Measurements from ENCODE around the gene SRGAP1. TPM values are rescaled to one million over a fixed set of nuclear protein-coding genes. Genes with fewer than 3 reads are reported as not detected.

Gene SRGAP1
- total RNA-seq, 1 donor from 2014 or later = 9.7 TPM

DNA sequence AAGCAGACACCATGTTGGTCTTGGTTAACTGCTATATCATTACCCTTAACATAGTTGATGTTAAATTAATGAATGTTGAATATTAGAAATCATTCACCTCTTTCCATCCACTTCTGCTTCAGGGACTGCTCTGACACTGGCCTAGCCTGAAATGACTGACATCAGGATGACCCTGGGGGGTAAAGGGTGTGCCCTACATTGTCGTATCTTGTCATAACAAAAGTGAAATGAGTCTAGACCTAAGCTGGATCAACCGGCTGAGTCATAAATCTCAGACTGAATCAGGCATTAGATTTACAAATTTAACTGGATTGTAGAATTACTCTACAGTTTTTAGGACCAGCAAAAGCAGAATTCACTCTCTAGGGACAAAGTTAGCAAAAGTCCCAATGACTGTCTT, 342.3 kb downstream of the SRGAP1 start:
- no peaks in the 10 kb centered on the region for H3K27me3 Mint-ChIP-seq (ENCODE audit: low read depth)
- no peak overlapping the region for H3K27ac Mint-ChIP-seq

DNA sequence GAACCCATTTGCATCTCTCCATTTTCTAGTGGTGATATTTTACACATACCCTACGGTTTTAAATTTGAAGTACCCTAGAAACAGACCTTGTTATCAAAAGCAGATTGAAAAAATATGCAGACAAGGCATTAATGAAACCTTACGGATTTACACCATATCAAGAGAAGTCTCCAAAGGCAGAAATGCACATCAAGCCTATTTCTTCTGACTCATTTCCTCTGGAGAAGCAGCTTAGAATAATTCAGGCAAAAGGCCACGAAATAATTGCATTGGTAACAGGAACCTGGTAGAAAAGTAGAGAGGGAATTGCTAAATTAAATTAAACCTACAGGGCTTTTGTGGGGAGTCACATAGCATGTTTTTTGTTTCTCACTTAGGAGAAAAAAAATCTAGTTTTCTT, 342.9 kb downstream of the SRGAP1 start:
- TF ChIP-seq, protein P1, sequence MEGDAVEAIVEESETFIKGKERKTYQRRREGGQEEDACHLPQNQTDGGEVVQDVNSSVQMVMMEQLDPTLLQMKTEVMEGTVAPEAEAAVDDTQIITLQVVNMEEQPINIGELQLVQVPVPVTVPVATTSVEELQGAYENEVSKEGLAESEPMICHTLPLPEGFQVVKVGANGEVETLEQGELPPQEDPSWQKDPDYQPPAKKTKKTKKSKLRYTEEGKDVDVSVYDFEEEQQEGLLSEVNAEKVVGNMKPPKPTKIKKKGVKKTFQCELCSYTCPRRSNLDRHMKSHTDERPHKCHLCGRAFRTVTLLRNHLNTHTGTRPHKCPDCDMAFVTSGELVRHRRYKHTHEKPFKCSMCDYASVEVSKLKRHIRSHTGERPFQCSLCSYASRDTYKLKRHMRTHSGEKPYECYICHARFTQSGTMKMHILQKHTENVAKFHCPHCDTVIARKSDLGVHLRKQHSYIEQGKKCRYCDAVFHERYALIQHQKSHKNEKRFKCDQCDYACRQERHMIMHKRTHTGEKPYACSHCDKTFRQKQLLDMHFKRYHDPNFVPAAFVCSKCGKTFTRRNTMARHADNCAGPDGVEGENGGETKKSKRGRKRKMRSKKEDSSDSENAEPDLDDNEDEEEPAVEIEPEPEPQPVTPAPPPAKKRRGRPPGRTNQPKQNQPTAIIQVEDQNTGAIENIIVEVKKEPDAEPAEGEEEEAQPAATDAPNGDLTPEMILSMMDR (IDR thresholded peaks at IDR 0.05; ENCODE audit: unreplicated experiment) = no peak
- no peak overlapping the region for H3K27ac Mint-ChIP-seq
- peaks cover 2% of the 10 kb centered on the region for H3K36me3 Mint-ChIP-seq

More for the DNA sequence above, 342.3 kb downstream of the SRGAP1 start:
- DNase-seq (ENCODE audit: low spot score in 2 of 2, unreplicated experiment in 2 of 2) = no peak
- H3K4me3 Mint-ChIP-seq = no peak overlapping the region
- H3K4me1 Mint-ChIP-seq = no peaks in the 10 kb centered on the region
- no peaks in the 10 kb centered on the region for H3K9me3 Mint-ChIP-seq
- H3K36me3 Mint-ChIP-seq = no peaks in the 10 kb centered on the region
- TF ChIP-seq, protein P1 (IDR thresholded peaks at IDR 0.05; ENCODE audit: unreplicated experiment) = no peak

DNA sequence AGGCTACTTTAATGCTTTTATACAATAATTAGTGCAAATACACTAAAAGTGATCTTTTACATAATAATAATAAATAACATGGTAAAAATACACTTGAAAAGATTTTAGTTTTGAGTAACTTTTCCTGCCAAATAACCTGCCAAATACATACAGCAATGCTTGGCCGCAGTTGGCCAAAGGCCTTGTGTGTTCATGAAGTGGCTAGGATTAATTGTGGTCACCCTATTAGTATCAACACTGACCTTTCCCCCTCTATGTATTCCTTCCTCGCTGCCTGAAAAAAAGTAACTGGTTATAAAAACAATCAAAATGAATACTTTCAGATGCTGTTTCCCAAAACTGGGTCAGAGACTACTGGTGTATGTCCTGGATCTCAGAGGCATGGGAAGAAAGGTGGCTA, 343.3 kb downstream of the SRGAP1 start:
- Mint-ChIP-seq H3K27me3 (ENCODE audit: low read depth) (no peaks in the 10 kb centered on the region), H3K36me3 (peaks cover 4% of the 10 kb centered on the region), H3K27ac (no peak overlapping the region), H3K4me1 (no peaks in the 10 kb centered on the region), H3K4me3 (no peak overlapping the region), H3K9me3 (no peaks in the 10 kb centered on the region)
- TF ChIP-seq, protein P1 (IDR thresholded peaks at IDR 0.05; ENCODE audit: unreplicated experiment) = no peak
- no peak for DNase-seq (ENCODE audit: low spot score in 2 of 2, unreplicated experiment in 2 of 2)

More for the DNA sequence above, 342.9 kb downstream of the SRGAP1 start:
- H3K9me3 Mint-ChIP-seq = no peaks in the 10 kb centered on the region
- H3K4me1 Mint-ChIP-seq = no peaks in the 10 kb centered on the region
- H3K4me3 Mint-ChIP-seq = no peak overlapping the region
- no peak for DNase-seq (ENCODE audit: low spot score in 2 of 2, unreplicated experiment in 2 of 2)
- H3K27me3 Mint-ChIP-seq (ENCODE audit: low read depth) = no peaks in the 10 kb centered on the region

DNA sequence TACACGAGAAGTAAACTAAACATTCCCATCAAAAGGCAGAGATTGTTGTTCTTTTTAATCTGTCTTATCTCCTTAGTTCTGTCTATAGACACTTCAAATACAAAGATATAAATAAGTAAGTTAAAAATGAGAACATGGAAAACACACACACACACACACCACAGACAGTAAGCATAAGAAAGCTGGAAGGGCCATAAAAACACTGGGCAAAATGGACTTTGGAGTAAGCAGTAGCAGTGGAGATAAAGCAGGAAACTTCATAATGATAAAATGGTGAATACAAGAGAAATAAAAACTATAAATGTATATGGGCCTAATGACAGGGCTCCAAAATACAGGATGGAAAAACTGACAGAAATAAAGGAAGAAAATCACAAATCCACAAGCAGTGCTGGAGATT, 345.0 kb downstream of the SRGAP1 start:
- Mint-ChIP-seq H3K36me3 (peaks cover 19% of the 10 kb centered on the region), H3K4me1 (no peaks in the 10 kb centered on the region), H3K27me3 (ENCODE audit: low read depth) (no peaks in the 10 kb centered on the region), H3K4me3 (no peak overlapping the region), H3K9me3 (no peaks in the 10 kb centered on the region), H3K27ac (no peak overlapping the region)
- DNase-seq (ENCODE audit: low spot score in 2 of 2, unreplicated experiment in 2 of 2) = no peak
- TF ChIP-seq, protein P1 (IDR thresholded peaks at IDR 0.05; ENCODE audit: unreplicated experiment) = no peak

DNA sequence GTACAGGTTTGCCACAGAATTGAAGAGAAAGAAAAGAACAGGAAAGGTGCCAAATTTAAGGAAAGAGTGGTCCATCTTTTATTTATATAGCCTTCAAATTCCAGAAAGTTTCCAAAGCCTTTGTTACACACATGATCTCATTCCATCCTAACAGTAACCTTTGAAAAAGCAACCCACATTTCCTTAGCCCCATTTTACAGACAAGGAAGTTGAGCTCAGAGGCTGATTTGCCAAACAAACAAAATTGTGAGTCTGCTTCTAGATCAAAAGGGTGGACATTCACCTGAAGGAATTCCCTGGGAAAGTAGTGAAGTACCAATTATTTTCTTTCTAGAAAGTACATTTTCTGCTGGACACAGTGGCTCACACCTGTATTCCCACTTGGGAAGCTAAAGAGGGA, 345.6 kb downstream of the SRGAP1 start:
- no peaks in the 10 kb centered on the region for H3K4me1 Mint-ChIP-seq
- no peak overlapping the region for H3K4me3 Mint-ChIP-seq
- H3K9me3 Mint-ChIP-seq = no peaks in the 10 kb centered on the region
- no peaks in the 10 kb centered on the region for H3K27me3 Mint-ChIP-seq (ENCODE audit: low read depth)
- H3K27ac Mint-ChIP-seq = no peak overlapping the region
- DNase-seq (ENCODE audit: low spot score in 2 of 2, unreplicated experiment in 2 of 2) = no peak
- peaks cover 23% of the 10 kb centered on the region for H3K36me3 Mint-ChIP-seq
- TF ChIP-seq, protein P1 (IDR thresholded peaks at IDR 0.05; ENCODE audit: unreplicated experiment) = no peak

Measured in mesothelial cell of epicardium (in vitro differentiated cells).